ENCODE results near the gene KCNH2. TPM values are rescaled to one million over a fixed set of nuclear protein-coding genes. Genes with fewer than 3 reads are reported as not detected.

KCNH2 gene
- total and polyA plus RNA-seq, 11 donors: 58.1 to 185 (median 104) TPM

GRCh38 chr7:151001546-151001945 lies 23.4 kb upstream of the KCNH2 start:
- no peak for ATAC-seq
- intact Hi-C loops (cut with DNase I): no loop called here
- no peak overlapping the region for H3K27ac ChIP-seq
- H3K9me3 ChIP-seq: no peaks in the 10 kb centered on the region
- H3K27me3 ChIP-seq: no peaks in the 10 kb centered on the region
- H3K4me1 ChIP-seq: peaks cover 0 to 11% (median 4%) of the 10 kb centered on the region in 12 donors
- peaks cover 0 to 55% (median 22%) of the 10 kb centered on the region in 9 donors for H3K36me3 ChIP-seq
- no peak overlapping the region for H3K4me3 ChIP-seq
- peak in 1 of 5 donors; percentile 51 for DNase-seq
- WGBS, 4 donors: 92 to 95% (median 94%) methylated on average over 16 of the region's 16 CpGs
- no peak for TF ChIP-seq CTCF (IDR thresholded peaks at IDR 0.05)
- no peak for TF ChIP-seq POLR2A (IDR thresholded peaks at IDR 0.05)

GRCh38 chr7:151000897-151001495 lies 22.9 kb upstream of the KCNH2 start:
- Histone ChIP-seq H3K27ac (no peak overlapping the region), H3K27me3 (no peaks in the 10 kb centered on the region), H3K4me1 (peaks cover 0 to 13% (median 1%) of the 10 kb centered on the region in 12 donors), H3K4me3 (no peak overlapping the region), H3K9me3 (no peaks in the 10 kb centered on the region), H3K36me3 (peaks cover 0 to 54% (median 22%) of the 10 kb centered on the region in 9 donors)
- TF ChIP-seq POLR2A (IDR thresholded peaks at IDR 0.05) (no peak), CTCF (IDR thresholded peaks at IDR 0.05) (no peak)
- ATAC-seq (no peak), DNase-seq (peak in 1 of 5 donors; percentile 19)
- WGBS, 4 donors: 93 to 97% (median 94%) methylated on average over 13 of the region's 13 CpGs
- intact Hi-C loops (cut with DNase I): no loop called here

GRCh38 chr7:150999497-151000230 lies 21.5 kb upstream of the KCNH2 start:
- H3K36me3 ChIP-seq: peaks cover 0 to 41% (median 22%) of the 10 kb centered on the region in 9 donors
- H3K27ac ChIP-seq: no peak overlapping the region
- H3K4me1 ChIP-seq: peaks cover 0 to 19% (median 6%) of the 10 kb centered on the region in 12 donors
- WGBS, 4 donors: 87 to 96% (median 95%) methylated on average over 5 of the region's 5 CpGs
- H3K4me3 ChIP-seq: no peak overlapping the region
- no peaks in the 10 kb centered on the region for H3K9me3 ChIP-seq
- no peaks in the 10 kb centered on the region for H3K27me3 ChIP-seq
- ATAC-seq: no peak
- no peak for TF ChIP-seq POLR2A (IDR thresholded peaks at IDR 0.05)
- no peak for TF ChIP-seq CTCF (IDR thresholded peaks at IDR 0.05)
- DNase-seq: no peak
- intact Hi-C loops (cut with DNase I): no loop called here

GRCh38 chr7:150999001-150999400 lies 20.9 kb upstream of the KCNH2 start:
- no peak overlapping the region for H3K4me3 ChIP-seq
- no peak overlapping the region for H3K27ac ChIP-seq
- peaks cover 0 to 25% (median 10%) of the 10 kb centered on the region in 12 donors for H3K4me1 ChIP-seq
- H3K36me3 ChIP-seq: peaks cover 0 to 38% (median 18%) of the 10 kb centered on the region in 9 donors
- 93 to 97% (median 95%) methylated on average over 7 to 12 of the region's 12 CpGs for WGBS, 4 donors
- TF ChIP-seq CTCF (IDR thresholded peaks at IDR 0.05): no peak
- no peak for TF ChIP-seq POLR2A (IDR thresholded peaks at IDR 0.05)
- ATAC-seq: no peak
- H3K27me3 ChIP-seq: no peaks in the 10 kb centered on the region
- peak in 2 of 5 donors; percentile 18 to 51 for DNase-seq
- H3K9me3 ChIP-seq: no peaks in the 10 kb centered on the region
- intact Hi-C loops (cut with DNase I): no loop called here
